HUES64 (cell line): ENCODE data around the gene ARHGAP6.
"Not testable (repeated sequence)": the region's sequence is repeated elsewhere in the genome, so short reads cannot be mapped to it uniquely, and the experiment has no call there.

Experiments
- H3K27ac ChIP-seq: 2 replicates; pipeline ENCODE4 v1.7.0; 2013; ENCODE audit warnings: low read depth, low read length, inconsistent platforms
- H3K27me3 ChIP-seq: 2 replicates; pipeline ENCODE4 v1.6.1; 2013; ENCODE audit warnings: mild to moderate bottlenecking, low read length; ENCODE audit not compliant: insufficient read depth
- H3K36me3 ChIP-seq: 2 replicates; pipeline ENCODE4 v1.6.1; 2013; ENCODE audit warnings: mild to moderate bottlenecking, low read length; ENCODE audit not compliant: insufficient read depth
- H3K4me1 ChIP-seq: 2 replicates; pipeline ENCODE4 v1.6.1; 2013; ENCODE audit warnings: mild to moderate bottlenecking, low read length, moderate library complexity; ENCODE audit not compliant: insufficient read depth
- H3K4me3 ChIP-seq: 2 replicates; pipeline ENCODE4 v1.5.1; 2013; ENCODE audit warnings: mild to moderate bottlenecking, low read length, moderate library complexity
- H3K9ac ChIP-seq: 2 replicates; pipeline ENCODE4 v1.6.1; 2013; ENCODE audit warnings: mild to moderate bottlenecking, low read depth, low read length
- H3K9me3 ChIP-seq: 2 replicates; pipeline ENCODE4 v1.6.1; 2013; ENCODE audit warnings: low read depth, low read length; ENCODE audit not compliant: insufficient read depth
- WGBS: fragments of 150-250, 120-280 bp; methylation state at CpG from one replicate; pipeline ENCODE4 v1.1.7; 2013; ENCODE audit warnings: missing lambda C conversion rate; 5-methylcytosine and 5-hydroxymethylcytosine counted together

ARHGAP6 gene

GRCh38 chrX:11244636-11245035, 421.1 kb downstream of the ARHGAP6 start:
- WGBS: 94% methylated on average over 2 of the region's 2 CpGs
- no peaks in the 10 kb centered on the region for H3K27me3 ChIP-seq
- no peaks in the 10 kb centered on the region for H3K36me3 ChIP-seq
- H3K27ac ChIP-seq: no peak overlapping the region
- H3K4me1 ChIP-seq: no peaks in the 10 kb centered on the region
- no peak overlapping the region for H3K4me3 ChIP-seq
- H3K9ac ChIP-seq: no peak overlapping the region
- H3K9me3 ChIP-seq: no peaks in the 10 kb centered on the region

GRCh38 chrX:11242704-11243103, 423.0 kb downstream of the ARHGAP6 start:
- no peaks in the 10 kb centered on the region for H3K36me3 ChIP-seq
- H3K27ac ChIP-seq: no peak overlapping the region
- no peaks in the 10 kb centered on the region for H3K9me3 ChIP-seq
- no peaks in the 10 kb centered on the region for H3K4me1 ChIP-seq
- no peak overlapping the region for H3K9ac ChIP-seq
- H3K27me3 ChIP-seq: no peaks in the 10 kb centered on the region
- no peak overlapping the region for H3K4me3 ChIP-seq

- H3K27me3 ChIP-seq: no peaks in the 10 kb centered on the region
- H3K9ac ChIP-seq: no peak overlapping the region
- H3K27ac ChIP-seq: no peak overlapping the region
- H3K36me3 ChIP-seq: no peaks in the 10 kb centered on the region
- H3K4me3 ChIP-seq: no peak overlapping the region
- no peaks in the 10 kb centered on the region for H3K4me1 ChIP-seq
- H3K9me3 ChIP-seq: no peaks in the 10 kb centered on the region
- WGBS: 86% methylated on average over 2 of the region's 2 CpGs
These were observed 424.0 kb downstream of the ARHGAP6 start for GRCh38 chrX:11241720-11242119.

- no peak overlapping the region for H3K27ac ChIP-seq
- no peaks in the 10 kb centered on the region for H3K27me3 ChIP-seq
- no peaks in the 10 kb centered on the region for H3K36me3 ChIP-seq
- H3K9ac ChIP-seq: no peak overlapping the region
- H3K4me3 ChIP-seq: no peak overlapping the region
- no peaks in the 10 kb centered on the region for H3K9me3 ChIP-seq
- H3K4me1 ChIP-seq: no peaks in the 10 kb centered on the region
These were observed 426.5 kb downstream of the ARHGAP6 start for GRCh38 chrX:11239230-11239629.

DNA sequence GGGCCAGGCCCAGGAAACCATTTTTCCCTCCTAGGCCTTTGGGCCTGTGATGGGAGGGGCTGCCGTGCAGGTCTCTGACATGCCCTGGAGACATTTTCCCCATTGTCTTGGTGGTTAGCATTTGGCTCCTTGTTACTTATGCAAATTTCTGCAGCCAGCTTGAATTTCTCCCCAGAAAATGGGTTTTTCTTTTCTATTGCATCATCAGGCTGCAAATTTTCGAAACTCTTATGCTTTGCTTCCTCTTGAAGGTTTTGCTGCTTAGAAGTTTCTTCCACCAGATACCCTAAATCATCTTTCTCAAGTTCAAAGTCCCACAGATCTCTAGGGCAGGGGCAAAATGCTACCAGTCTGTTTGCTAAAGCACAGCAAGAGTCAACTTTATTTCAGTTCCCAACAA, 430.3 kb downstream of the ARHGAP6 start:
- 91% methylated on average over 2 of the region's 2 CpGs for WGBS
- not testable (repeated sequence) for H3K27me3 ChIP-seq, H3K27ac ChIP-seq, H3K4me1 ChIP-seq, H3K36me3 ChIP-seq, H3K4me3 ChIP-seq, H3K9me3 ChIP-seq, H3K9ac ChIP-seq

- no peaks in the 10 kb centered on the region for H3K27me3 ChIP-seq
- no peaks in the 10 kb centered on the region for H3K4me1 ChIP-seq
- no peaks in the 10 kb centered on the region for H3K9me3 ChIP-seq
- H3K27ac ChIP-seq: no peak overlapping the region
- no peaks in the 10 kb centered on the region for H3K36me3 ChIP-seq
- H3K9ac ChIP-seq: no peak overlapping the region
- H3K4me3 ChIP-seq: no peak overlapping the region
- 96% methylated on average over 33 of the region's 33 CpGs for WGBS
These were observed 450.4 kb downstream of the ARHGAP6 start for GRCh38 chrX:11215191-11215921.

DNA sequence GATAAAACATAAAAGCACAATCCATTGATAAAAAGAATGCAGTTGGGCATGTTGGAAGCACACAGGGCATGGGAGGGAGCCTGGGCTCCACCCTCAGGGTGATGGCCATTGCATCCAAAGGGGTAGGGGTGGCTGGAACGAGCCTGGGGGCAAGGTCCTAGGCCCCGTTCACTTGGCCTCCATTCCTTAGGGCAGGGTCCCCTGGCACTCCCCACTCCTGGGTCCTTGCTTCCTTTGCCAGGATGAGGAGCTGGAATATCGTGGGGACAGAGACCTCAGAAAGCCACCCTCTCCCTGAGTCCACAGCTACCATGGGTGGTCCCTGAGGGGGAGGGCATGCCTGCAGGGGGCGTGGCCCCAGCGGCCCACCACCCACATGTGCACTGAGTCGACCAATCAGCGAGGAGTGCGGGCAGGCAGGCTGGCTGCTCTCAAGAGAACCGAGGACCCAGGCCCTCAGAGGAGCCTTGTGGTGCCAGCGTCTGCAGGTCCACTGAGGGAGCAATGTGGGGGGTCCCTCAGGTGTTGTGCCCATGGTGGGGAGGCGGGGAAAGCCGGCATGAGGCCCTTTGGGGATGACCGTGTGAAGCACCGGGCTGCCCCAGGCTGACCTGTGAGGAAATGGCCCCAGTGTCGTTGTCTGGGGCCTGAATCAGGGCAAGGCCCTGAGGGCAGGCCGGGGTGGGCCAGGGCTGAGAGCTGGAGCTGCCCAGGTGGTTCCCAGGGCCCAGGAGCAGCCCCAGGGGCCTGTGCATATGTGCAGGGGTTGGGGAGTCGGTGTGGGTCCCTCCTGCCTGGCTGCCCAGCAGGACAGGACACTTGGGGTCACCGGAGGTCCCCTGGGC, 451.2 kb downstream of the ARHGAP6 start:
- H3K9ac ChIP-seq: no peak overlapping the region
- H3K4me1 ChIP-seq: no peaks in the 10 kb centered on the region
- WGBS: 96% methylated on average over 18 of the region's 18 CpGs
- no peaks in the 10 kb centered on the region for H3K9me3 ChIP-seq
- no peak overlapping the region for H3K4me3 ChIP-seq
- H3K27ac ChIP-seq: no peak overlapping the region
- H3K36me3 ChIP-seq: no peaks in the 10 kb centered on the region
- no peaks in the 10 kb centered on the region for H3K27me3 ChIP-seq

GRCh38 chrX:11212741-11213140, 453.0 kb downstream of the ARHGAP6 start:
- Histone ChIP-seq H3K27me3 (no peaks in the 10 kb centered on the region), H3K4me1 (no peaks in the 10 kb centered on the region), H3K9ac (no peak overlapping the region), H3K9me3 (no peaks in the 10 kb centered on the region), H3K36me3 (no peaks in the 10 kb centered on the region), H3K27ac (no peak overlapping the region), H3K4me3 (no peak overlapping the region)
- 89% methylated on average over 11 of the region's 11 CpGs for WGBS

DNA sequence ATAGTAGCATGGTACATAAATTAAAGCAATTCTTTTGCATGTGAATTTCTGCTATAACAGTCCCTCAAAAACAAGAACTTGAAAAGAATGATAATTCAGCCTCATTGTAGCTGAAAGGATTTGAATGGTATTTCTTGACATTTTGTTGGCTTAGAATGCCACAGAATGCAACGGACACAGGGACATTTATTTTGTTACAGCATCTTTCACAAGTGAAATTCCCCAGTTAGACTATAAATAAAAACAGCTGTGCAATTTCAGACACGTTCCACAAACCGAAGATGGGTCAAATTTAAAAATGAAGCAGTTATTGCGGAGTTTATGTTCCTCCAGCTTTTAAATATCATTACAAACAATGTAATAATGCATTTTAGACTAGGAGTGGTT, 455.3 kb downstream of the ARHGAP6 start:
- no peak overlapping the region for H3K27ac ChIP-seq
- no peaks in the 10 kb centered on the region for H3K9me3 ChIP-seq
- no peak overlapping the region for H3K4me3 ChIP-seq
- no peaks in the 10 kb centered on the region for H3K27me3 ChIP-seq
- no peaks in the 10 kb centered on the region for H3K4me1 ChIP-seq
- 100% methylated on average over 3 of the region's 4 CpGs for WGBS
- no peaks in the 10 kb centered on the region for H3K36me3 ChIP-seq
- H3K9ac ChIP-seq: no peak overlapping the region

DNA sequence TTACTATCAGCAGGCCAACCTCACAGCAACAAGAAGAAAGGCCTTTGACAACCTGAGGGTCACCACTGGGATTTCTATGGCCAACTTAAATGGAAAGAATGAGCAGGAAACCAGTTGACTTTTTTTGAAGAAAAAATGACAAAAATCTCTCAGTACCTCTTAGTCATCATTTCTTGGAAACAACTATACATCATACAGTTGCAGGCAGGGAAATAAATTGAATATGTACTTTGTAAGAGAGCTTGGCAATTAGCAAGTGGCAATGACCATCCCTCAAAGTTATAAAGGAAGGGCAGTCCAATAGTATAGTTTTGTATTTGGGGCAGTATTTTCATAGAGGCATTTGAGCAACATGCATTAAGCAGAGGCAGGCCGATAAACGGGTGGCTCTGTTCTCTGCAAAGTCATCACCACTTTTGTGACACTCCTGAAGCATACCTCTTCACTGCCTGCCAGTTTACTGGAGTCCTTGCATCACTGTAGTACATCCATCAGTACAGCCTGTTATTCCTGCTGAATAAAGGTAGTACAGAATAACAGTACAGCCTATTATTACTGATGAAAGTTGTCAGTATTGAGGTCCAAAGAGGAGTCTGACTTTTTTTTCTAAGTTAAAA, 455.8 kb downstream of the ARHGAP6 start:
- H3K4me1 ChIP-seq: no peaks in the 10 kb centered on the region
- no peaks in the 10 kb centered on the region for H3K9me3 ChIP-seq
- no peaks in the 10 kb centered on the region for H3K27me3 ChIP-seq
- no peak overlapping the region for H3K27ac ChIP-seq
- no peak overlapping the region for H3K4me3 ChIP-seq
- 94% methylated on average over 2 of the region's 2 CpGs for WGBS
- no peak overlapping the region for H3K9ac ChIP-seq
- no peaks in the 10 kb centered on the region for H3K36me3 ChIP-seq

GRCh38 chrX:11206716-11207115, 459.0 kb downstream of the ARHGAP6 start:
- WGBS: 83% methylated on average over 1 of the region's 1 CpG
- no peak overlapping the region for H3K9ac ChIP-seq
- H3K9me3 ChIP-seq: no peaks in the 10 kb centered on the region
- H3K27ac ChIP-seq: no peak overlapping the region
- H3K4me3 ChIP-seq: no peak overlapping the region
- H3K27me3 ChIP-seq: no peaks in the 10 kb centered on the region
- no peaks in the 10 kb centered on the region for H3K36me3 ChIP-seq
- no peaks in the 10 kb centered on the region for H3K4me1 ChIP-seq
